NCI-H1417 treated with DMSO at 0.1 percent for 48 hours (cell line): Measurements from ENCODE around the gene GDF9.
"Not testable (repeated sequence)": the region's sequence is repeated elsewhere in the genome, so short reads cannot be mapped to it uniquely, and the experiment has no call there.

Experiments used
- DNase-seq: peaks from one replicate; lab custom pipeline; 2025; lab: John Stamatoyannopoulos, UW

GDF9 gene

GRCh38 chr5:132872788-132873118 lies 6.5 kb upstream of the GDF9 start:
- no peak for DNase-seq

GRCh38 chr5:132871459-132872284 lies 5.4 kb upstream of the GDF9 start:
- no peak for DNase-seq

GRCh38 chr5:132870801-132871200 lies 4.5 kb upstream of the GDF9 start:
- DNase-seq: no peak

GRCh38 chr5:132868754-132869153 lies 2.5 kb upstream of the GDF9 start:
- no peak for DNase-seq

GRCh38 chr5:132867046-132867451 lies 780 bp upstream of the GDF9 start:
- DNase-seq: no peak

GRCh38 chr5:132865668-132866341 lies 464 bp downstream of the GDF9 start:
- DNase-seq: no peak

- DNase-seq: no peak
Observed at GRCh38 chr5:132860742-132861141, 5.5 kb downstream of the GDF9 start.

- DNase-seq: no peak
Observed at GRCh38 chr5:132859889-132860437, 6.3 kb downstream of the GDF9 start.

- no peak for DNase-seq
Observed at GRCh38 chr5:132856011-132856410, 10.3 kb downstream of the GDF9 start.

- not testable (repeated sequence) for DNase-seq
Observed at GRCh38 chr5:132854992-132855391, 11.3 kb downstream of the GDF9 start.

- DNase-seq: no peak
Observed at GRCh38 chr5:132854301-132854700, 12.0 kb downstream of the GDF9 start.

GRCh38 chr5:132853790-132854189 lies 12.5 kb downstream of the GDF9 start:
- no peak for DNase-seq

GRCh38 chr5:132853323-132853722 lies 12.9 kb downstream of the GDF9 start:
- no peak for DNase-seq

GRCh38 chr5:132850066-132850465 lies 16.2 kb downstream of the GDF9 start:
- DNase-seq: no peak

- DNase-seq: no peak
Observed at GRCh38 chr5:132849347-132849746, 16.9 kb downstream of the GDF9 start.

GRCh38 chr5:132848270-132848669 lies 18.0 kb downstream of the GDF9 start:
- DNase-seq: no peak

- DNase-seq: no peak
Observed at GRCh38 chr5:132841305-132841704, 25.0 kb downstream of the GDF9 start.

GRCh38 chr5:132840896-132841295 lies 25.4 kb downstream of the GDF9 start:
- no peak for DNase-seq

GRCh38 chr5:132840313-132840712 lies 26.0 kb downstream of the GDF9 start:
- no peak for DNase-seq

GRCh38 chr5:132839426-132840301 lies 26.6 kb downstream of the GDF9 start:
- no peak for DNase-seq

GRCh38 chr5:132838516-132839282 lies 27.6 kb downstream of the GDF9 start:
- no peak for DNase-seq

GRCh38 chr5:132837868-132838267 lies 28.4 kb downstream of the GDF9 start:
- DNase-seq: no peak
